Chondrocyte (in vitro differentiated cells): ENCODE results near the gene FARP1. TPM values are rescaled to one million over a fixed set of nuclear protein-coding genes. Genes with fewer than 3 reads are reported as not detected.

Experiments
- DNase-seq: peaks from one replicate; pipeline ENCODE4 v3.0.0; 2021; ENCODE audit warnings: mixed read lengths, low spot score
- H3K27ac Mint-ChIP-seq: one replicate; pipeline ENCODE4 v1.8.0; 2021; ENCODE audit warnings: mild to moderate bottlenecking, moderate library complexity, mixed read lengths; ENCODE audit not compliant: unreplicated experiment
- H3K27me3 Mint-ChIP-seq: 2 replicates; pipeline ENCODE4 v1.8.0; 2021; ENCODE audit warnings: low read depth, mixed read lengths
- H3K36me3 Mint-ChIP-seq: 2 replicates; pipeline ENCODE4 v1.8.0; 2021; ENCODE audit warnings: low read depth, mixed read lengths
- H3K4me1 Mint-ChIP-seq: 2 replicates; pipeline ENCODE4 v1.8.0; 2021; ENCODE audit warnings: low read depth, mild to moderate bottlenecking, mixed read lengths
- H3K4me3 Mint-ChIP-seq: one replicate; pipeline ENCODE4 v1.8.0; 2021; ENCODE audit warnings: mild to moderate bottlenecking, moderate library complexity, mixed read lengths; ENCODE audit not compliant: unreplicated experiment
- H3K9me3 Mint-ChIP-seq: 2 replicates; pipeline ENCODE4 v1.8.0; 2021; ENCODE audit warnings: low read depth, mixed read lengths
- CTCF ChIP-seq: fragments of 200-600 bp; sonication (generic); IDR thresholded peaks from 2 replicates; pipeline ENCODE4 v1.5.0; 2021; ENCODE audit warnings: antibody characterized with exemption, mild to moderate bottlenecking, moderate library complexity
- total RNA-seq: library from RNA; stranded (reverse); gene quantifications from 3 replicates; pipeline ENCODE4 v1.2.1, GENCODE V29; 2021

FARP1 gene
- total RNA-seq, 1 donor from 2014 or later: 331 TPM

DNA sequence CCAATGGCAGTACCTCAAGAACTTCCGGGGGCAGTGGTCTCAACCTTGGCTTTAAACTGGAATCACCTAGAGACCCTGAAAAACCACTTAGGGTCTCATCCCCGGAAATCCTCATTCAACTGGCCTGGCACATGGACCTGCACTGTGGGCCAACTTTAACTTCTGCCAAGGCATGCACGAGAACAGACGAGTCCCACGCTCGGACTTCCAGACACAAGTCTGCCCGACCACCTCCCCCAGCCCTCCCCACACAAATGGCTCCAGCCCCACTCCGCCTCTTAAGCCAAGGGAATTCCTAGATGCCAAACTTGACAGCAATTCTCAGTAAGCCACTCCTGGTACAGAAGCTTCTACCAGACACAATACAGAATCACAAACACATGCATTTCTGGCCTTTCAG is 320.1 kb downstream of the FARP1 start:
- Mint-ChIP-seq H3K4me3 (peak overlapping the region; percentile 29), H3K4me1 (peaks cover 28% of the 10 kb centered on the region), H3K36me3 (peaks cover 27% of the 10 kb centered on the region), H3K9me3 (no peaks in the 10 kb centered on the region), H3K27ac (peak overlapping the region; percentile 68), H3K27me3 (no peaks in the 10 kb centered on the region)
- TF ChIP-seq CTCF: no peak
- DNase-seq: no peak

DNA sequence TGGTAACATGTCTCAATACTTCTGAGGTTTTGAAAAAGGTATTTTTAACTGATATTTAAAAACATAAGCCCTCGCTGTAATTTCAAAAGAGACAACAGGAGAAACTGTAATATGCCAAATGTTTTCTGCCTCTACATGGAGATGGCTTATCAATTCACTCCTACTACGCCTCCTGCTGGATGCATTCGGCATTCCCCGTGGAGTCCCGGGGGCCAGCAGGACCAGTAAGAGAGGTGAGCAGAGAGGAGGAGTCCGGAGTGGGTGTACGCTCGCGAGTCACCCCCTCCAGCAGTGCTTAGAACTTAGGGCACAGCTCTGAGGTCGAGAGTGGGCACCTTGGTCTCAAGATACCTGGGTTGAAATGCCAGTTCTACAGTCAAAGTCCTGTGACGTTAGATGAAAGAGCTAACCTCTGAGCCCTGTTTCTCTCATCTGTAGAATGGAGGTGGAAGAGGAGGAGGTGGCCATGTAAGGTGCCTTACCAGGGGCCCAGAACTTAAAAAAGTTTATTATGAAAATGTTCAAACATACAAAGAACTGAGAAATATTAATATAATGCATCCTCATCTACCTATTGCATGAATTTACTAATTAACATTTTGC is 323.8 kb downstream of the FARP1 start:
- no peaks in the 10 kb centered on the region for H3K9me3 Mint-ChIP-seq

DNA sequence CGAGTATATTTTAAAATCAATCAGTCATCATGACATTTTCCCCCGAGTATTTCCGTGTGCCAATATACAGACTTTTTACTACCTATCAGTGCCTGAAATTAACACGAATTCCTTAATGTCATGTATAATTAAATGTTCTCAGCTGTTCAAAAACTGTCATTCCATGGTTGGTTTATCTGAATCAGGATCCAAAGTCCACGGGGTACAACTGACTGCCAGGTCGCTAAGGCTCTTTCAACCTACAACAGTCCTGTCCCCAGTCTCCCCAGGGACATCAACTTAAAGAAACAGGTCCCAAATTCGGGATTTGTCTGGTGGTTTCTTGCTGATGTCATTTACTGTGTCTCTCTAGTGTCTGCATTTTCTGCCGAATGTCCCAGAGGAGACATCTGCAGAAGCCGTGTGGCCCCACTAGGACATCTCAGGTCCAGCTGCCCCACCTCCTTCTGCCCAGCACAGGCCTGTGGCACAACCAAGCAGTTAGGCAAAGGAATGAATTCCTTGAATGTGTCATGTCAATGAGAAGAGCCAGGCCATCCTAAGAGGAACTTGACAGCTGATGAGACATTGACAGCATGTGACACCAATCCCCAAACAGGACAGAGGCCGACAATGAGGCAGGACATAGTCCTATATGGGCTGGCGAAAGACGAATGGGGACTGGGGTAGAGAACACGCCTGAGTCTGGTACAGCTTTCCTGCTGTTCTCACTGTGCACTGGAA is 324.5 kb downstream of the FARP1 start:
- Mint-ChIP-seq H3K27me3 (no peaks in the 10 kb centered on the region), H3K9me3 (no peaks in the 10 kb centered on the region), H3K27ac (no peak overlapping the region), H3K4me1 (peaks cover 17% of the 10 kb centered on the region), H3K36me3 (peaks cover 34% of the 10 kb centered on the region), H3K4me3 (no peak overlapping the region)
- no peak for TF ChIP-seq CTCF
- DNase-seq: no peak

More for the DNA sequence above, 323.8 kb downstream of the FARP1 start:
- Mint-ChIP-seq H3K36me3 (peaks cover 28% of the 10 kb centered on the region), H3K27ac (no peak overlapping the region), H3K4me1 (peaks cover 23% of the 10 kb centered on the region), H3K4me3 (no peak overlapping the region), H3K27me3 (no peaks in the 10 kb centered on the region)
- no peak for DNase-seq
- peak; percentile 89 for TF ChIP-seq CTCF

GRCh38 chr13:98468361-98468760 is 325.5 kb downstream of the FARP1 start:
- Mint-ChIP-seq H3K27me3 (no peaks in the 10 kb centered on the region), H3K36me3 (peaks cover 28% of the 10 kb centered on the region), H3K9me3 (no peaks in the 10 kb centered on the region), H3K27ac (peak overlapping the region; percentile 46), H3K4me1 (peaks cover 8% of the 10 kb centered on the region), H3K4me3 (no peak overlapping the region)
- no peak for TF ChIP-seq CTCF
- no peak for DNase-seq

DNA sequence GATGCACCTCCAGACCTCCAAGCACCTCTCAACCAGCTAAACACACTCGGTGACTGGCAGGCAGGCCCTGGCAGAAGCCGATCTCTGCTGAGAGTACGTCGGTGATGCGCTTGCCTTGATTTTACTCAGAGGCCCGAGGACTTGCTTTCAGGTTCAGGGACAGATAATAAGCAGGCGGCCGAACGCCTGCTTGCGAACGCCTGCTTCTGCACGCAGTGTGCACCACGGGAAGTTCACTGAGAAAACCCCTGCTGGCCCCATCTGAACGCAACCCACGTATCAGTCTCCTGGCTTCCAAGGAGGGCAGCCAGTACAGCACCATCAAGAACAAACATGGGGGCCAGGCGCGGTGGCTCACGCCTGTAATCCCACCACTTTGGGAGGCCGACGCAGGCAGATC is 326.0 kb downstream of the FARP1 start:
- no peaks in the 10 kb centered on the region for H3K27me3 Mint-ChIP-seq
- peaks cover 8% of the 10 kb centered on the region for H3K4me1 Mint-ChIP-seq
- H3K27ac Mint-ChIP-seq: no peak overlapping the region
- no peaks in the 10 kb centered on the region for H3K9me3 Mint-ChIP-seq
- peaks cover 26% of the 10 kb centered on the region for H3K36me3 Mint-ChIP-seq
- H3K4me3 Mint-ChIP-seq: no peak overlapping the region
- DNase-seq: no peak
- TF ChIP-seq CTCF: no peak
